MCF 10A (cell line): Measurements from ENCODE around the gene PLD4. TPM values are rescaled to one million over a fixed set of nuclear protein-coding genes. Genes with fewer than 3 reads are reported as not detected.
"Not testable (repeated sequence)": the region's sequence is repeated elsewhere in the genome, so short reads cannot be mapped to it uniquely, and the experiment has no call there.

Source experiments
- BruUV-seq: library from RNA; stranded (reverse); fragments of 400-500 nt; replicated peaks from 2 replicates; lab custom pipeline; 2021; lab: Mats Ljungman, UMichigan
- CTCF ChIA-PET: fragments of 300-600 bp; sonication (Branson Sonifier 250); formaldehyde crosslinking; extraction: SDS; loops from one replicate; lab custom pipeline; 2021; ENCODE audit warnings: antibody characterized with exemption, inconsistent platforms; lab: Yijun Ruan, JAX
- POLR2A ChIA-PET: fragments of 300-600, 350-650 bp; sonication (Branson Sonifier 250); formaldehyde crosslinking; extraction: SDS; loops from one replicate; lab custom pipeline; 2020; ENCODE audit warnings: antibody characterized with exemption, inconsistent platforms; lab: Yijun Ruan, JAX
- DNase-seq: peaks from one replicate; pipeline ENCODE4 v3.0.0-alpha.2; 2018; ENCODE audit not compliant: unreplicated experiment
- H3K27ac Mint-ChIP-seq: one replicate; pipeline ENCODE4 v1.8.0; 2022; ENCODE audit warnings: mild to moderate bottlenecking, low read depth, mixed read lengths; ENCODE audit not compliant: unreplicated experiment
- H3K27me3 Mint-ChIP-seq: one replicate; pipeline ENCODE4 v1.8.0; 2022; ENCODE audit warnings: mixed read lengths; ENCODE audit not compliant: insufficient read depth, unreplicated experiment
- H3K36me3 Mint-ChIP-seq: one replicate; pipeline ENCODE4 v1.8.0; 2022; ENCODE audit warnings: mild to moderate bottlenecking, moderate library complexity, mixed read lengths; ENCODE audit not compliant: insufficient read depth, unreplicated experiment
- H3K4me1 Mint-ChIP-seq: one replicate; pipeline ENCODE4 v1.8.0; 2022; ENCODE audit warnings: mixed read lengths; ENCODE audit not compliant: insufficient read depth, unreplicated experiment
- H3K4me3 Mint-ChIP-seq: one replicate; pipeline ENCODE4 v1.8.0; 2022; ENCODE audit warnings: mild to moderate bottlenecking, moderate library complexity, mixed read lengths; ENCODE audit not compliant: unreplicated experiment
- H3K9me3 Mint-ChIP-seq: one replicate; pipeline ENCODE4 v1.8.0; 2022; ENCODE audit warnings: mixed read lengths; ENCODE audit not compliant: unreplicated experiment
- CTCF ChIP-seq: fragments of 200-600 bp; IDR thresholded peaks from one replicate; pipeline ENCODE4 v1.8.0; 2022; ENCODE audit warnings: antibody characterized with exemption, mild to moderate bottlenecking; ENCODE audit not compliant: unreplicated experiment
- intact Hi-C: fragments of 100-400 bp; cut with micrococcal nuclease; formaldehyde crosslinking; loops from 2 replicates; pipeline ENCODE4 v1.14.1; 2022
- total RNA-seq: library from RNA; stranded (reverse); gene quantifications from 2 replicates; pipeline ENCODE4 v1.2.3, GENCODE V29; 2022

PLD4 gene
- total RNA-seq, 1 experiment from 2014 or later, result not detected

- Mint-ChIP-seq H3K36me3 (peaks cover 93% of the 10 kb centered on the region), H3K27me3 (no peaks in the 10 kb centered on the region), H3K4me1 (no peaks in the 10 kb centered on the region), H3K27ac (no peak overlapping the region), H3K9me3 (no peaks in the 10 kb centered on the region), H3K4me3 (no peak overlapping the region)
- CTCF ChIA-PET, result interaction anchor here (1.4 kb wide), 1 partner anchor 104 kb away, joined by 6 read pairs; no protein-coding TSS in a partner anchor
- intact Hi-C loops, result no loop called here
- TF ChIP-seq CTCF, result no peak
- no TSS peak for BruUV-seq
- DNase-seq, result no peak
- POLR2A ChIA-PET, result interaction anchor here (0.6 to 1.1 kb wide), 2 partner anchors 14 to 39 kb away, joined by 3 read pairs; no protein-coding TSS in a partner anchor
Observed at GRCh38 chr14:104940526-104941150, 16.0 kb downstream of the PLD4 start.

- no peaks in the 10 kb centered on the region for H3K9me3 Mint-ChIP-seq
- ChIA-PET CTCF (no interaction called here), POLR2A (interaction anchor here (0.6 kb wide), 1 partner anchor 40 kb away, joined by 3 read pairs; no protein-coding TSS in a partner anchor)
- BruUV-seq, result no TSS peak
- intact Hi-C loops, result no loop called here
- no peak overlapping the region for H3K27ac Mint-ChIP-seq
- peaks cover 98% of the 10 kb centered on the region for H3K36me3 Mint-ChIP-seq
- no peaks in the 10 kb centered on the region for H3K4me1 Mint-ChIP-seq
- TF ChIP-seq CTCF, result no peak
- H3K4me3 Mint-ChIP-seq, result no peak overlapping the region
- DNase-seq, result no peak
- no peaks in the 10 kb centered on the region for H3K27me3 Mint-ChIP-seq
Observed at GRCh38 chr14:104941508-104942365, 17.1 kb downstream of the PLD4 start.

GRCh38 chr14:104942586-104942985, 17.9 kb downstream of the PLD4 start:
- Mint-ChIP-seq H3K27ac (no peak overlapping the region), H3K9me3 (no peaks in the 10 kb centered on the region), H3K4me1 (no peaks in the 10 kb centered on the region), H3K4me3 (no peak overlapping the region), H3K27me3 (no peaks in the 10 kb centered on the region), H3K36me3 (peaks cover 98% of the 10 kb centered on the region)
- BruUV-seq, result no TSS peak
- CTCF ChIA-PET, result no interaction called here
- POLR2A ChIA-PET, result no interaction called here
- TF ChIP-seq CTCF, result no peak
- DNase-seq, result no peak
- intact Hi-C loops, result no loop called here

- H3K9me3 Mint-ChIP-seq, DNase-seq, H3K4me1 Mint-ChIP-seq, H3K27ac Mint-ChIP-seq, CTCF ChIA-PET, H3K4me3 Mint-ChIP-seq, BruUV-seq, intact Hi-C loops, H3K27me3 Mint-ChIP-seq: not testable (repeated sequence)
- POLR2A ChIA-PET, result interaction anchor here (0.6 kb wide), 1 partner anchor 931 kb away, joined by 5 read pairs; no protein-coding TSS in a partner anchor
- H3K36me3 Mint-ChIP-seq, result peaks cover 98% of the 10 kb centered on the region
Observed at GRCh38 chr14:104943216-104944015, 18.7 kb downstream of the PLD4 start.

GRCh38 chr14:104944016-104944308, 19.3 kb downstream of the PLD4 start:
- H3K27me3 Mint-ChIP-seq, H3K4me1 Mint-ChIP-seq, DNase-seq, CTCF ChIA-PET, intact Hi-C loops, H3K9me3 Mint-ChIP-seq, H3K27ac Mint-ChIP-seq, H3K4me3 Mint-ChIP-seq, BruUV-seq: not testable (repeated sequence)
- peaks cover 98% of the 10 kb centered on the region for H3K36me3 Mint-ChIP-seq
- POLR2A ChIA-PET, result interaction anchor here (0.6 to 1.0 kb wide), 2 partner anchors 12 to 931 kb away, joined by 4 to 5 read pairs; no protein-coding TSS in a partner anchor

DNA sequence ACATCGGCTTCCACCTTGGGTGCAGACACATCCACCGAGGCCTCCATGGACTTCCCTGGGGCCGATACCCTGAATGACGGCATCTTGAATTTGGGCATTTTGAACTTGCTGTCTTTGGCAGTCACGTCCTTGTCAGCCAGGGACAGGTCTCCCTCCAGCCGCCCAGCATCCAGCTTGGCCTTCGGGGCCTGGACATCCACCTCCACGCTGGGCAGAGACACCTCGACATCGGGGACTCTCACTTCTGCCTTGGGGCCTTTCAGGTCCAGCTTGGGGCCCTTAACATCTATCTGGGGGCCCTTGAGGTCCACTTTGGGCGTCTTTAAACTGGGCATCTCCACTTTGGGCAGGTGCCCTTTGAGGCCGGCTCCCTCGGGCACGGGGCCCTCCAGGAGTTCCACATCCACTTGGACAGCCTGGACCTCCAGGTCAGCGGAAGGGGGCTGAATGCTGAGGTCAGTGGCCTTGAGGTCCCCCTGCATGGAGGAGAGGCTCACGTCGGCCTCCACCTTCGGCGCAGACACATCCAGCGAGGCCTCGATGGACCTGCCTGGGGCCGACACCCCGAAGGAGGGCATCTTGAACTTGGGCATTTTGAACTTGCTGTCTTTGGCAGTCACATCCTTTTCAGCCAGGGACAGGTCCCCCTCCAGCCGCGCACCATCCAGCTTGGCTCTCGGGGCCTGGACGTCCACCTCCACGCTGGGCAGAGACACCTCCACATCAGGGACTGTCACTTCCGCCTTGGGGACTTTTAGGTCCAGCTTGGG, 19.9 kb downstream of the PLD4 start:
- DNase-seq, intact Hi-C loops, H3K27ac Mint-ChIP-seq, CTCF ChIA-PET, H3K4me1 Mint-ChIP-seq, H3K9me3 Mint-ChIP-seq, H3K4me3 Mint-ChIP-seq, BruUV-seq, H3K27me3 Mint-ChIP-seq: not testable (repeated sequence)
- POLR2A ChIA-PET, result interaction anchor here (0.6 to 1.0 kb wide), 2 partner anchors 11 to 932 kb away, joined by 4 to 5 read pairs; no protein-coding TSS in a partner anchor
- peaks cover 100% of the 10 kb centered on the region for H3K36me3 Mint-ChIP-seq
